GM21576 (cell line): ENCODE results near the gene FAM161A.

Experiments used
- ATAC-seq: cut with Tn5 transposase; IDR thresholded peaks from one replicate; pipeline ENCODE4 v1.9.1; 2021; ENCODE audit warnings: mild to moderate bottlenecking, moderate library complexity; ENCODE audit not compliant: unreplicated experiment

The FAM161A gene

DNA sequence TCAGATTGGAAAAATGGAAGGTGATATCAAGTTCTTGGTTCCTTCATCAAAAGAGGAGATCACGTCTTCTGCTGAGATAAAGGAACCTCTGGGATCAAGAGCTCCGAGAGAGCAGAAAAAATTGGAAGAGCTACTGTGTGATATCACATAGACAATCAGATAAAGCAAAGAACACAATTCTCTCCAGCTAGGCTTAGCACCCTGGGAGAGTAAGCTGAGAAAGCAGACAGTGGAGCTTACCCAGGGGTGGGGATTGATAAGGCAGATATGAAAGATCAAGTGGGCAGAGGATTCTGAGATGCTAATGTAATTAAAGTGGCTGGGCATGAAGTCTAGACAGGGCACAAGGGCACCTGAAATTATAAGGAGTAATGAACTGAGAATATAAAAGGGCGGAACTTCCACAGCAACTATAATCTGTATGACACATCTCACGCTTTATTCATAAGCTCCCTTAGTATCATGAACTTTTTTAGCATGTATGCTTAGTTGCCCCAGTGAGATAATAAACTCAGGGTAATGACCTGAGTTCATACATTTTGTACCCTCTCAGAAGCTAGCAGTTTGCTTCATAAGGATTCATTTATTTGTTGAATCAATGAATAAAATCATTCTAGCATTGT, 65.8 kb downstream of the FAM161A start:
- no peak for ATAC-seq

DNA sequence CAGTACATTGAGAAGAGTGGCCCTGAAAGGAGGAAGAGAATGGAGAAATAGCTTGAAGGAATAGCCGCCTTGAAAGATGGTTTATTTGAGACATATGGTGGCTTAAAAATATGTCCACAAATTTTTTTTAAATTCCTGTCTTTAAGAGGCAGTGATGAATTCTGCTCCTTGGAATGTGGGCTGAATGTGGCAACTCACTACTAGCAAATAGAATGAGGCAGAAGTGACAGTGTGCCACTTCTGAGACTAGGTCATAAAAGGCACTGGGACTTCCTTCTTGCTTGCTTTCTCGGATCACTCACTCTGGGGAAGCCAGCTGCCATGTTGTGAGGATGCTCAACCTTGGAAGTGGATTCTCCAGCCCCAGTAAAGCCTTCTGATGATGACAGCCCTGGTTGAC, 67.0 kb downstream of the FAM161A start:
- ATAC-seq = no peak

GRCh38 chr2:61785583-61785982, 68.3 kb downstream of the FAM161A start:
- no peak for ATAC-seq

- ATAC-seq = no peak
Observed at GRCh38 chr2:61784643-61785042, 69.2 kb downstream of the FAM161A start.

DNA sequence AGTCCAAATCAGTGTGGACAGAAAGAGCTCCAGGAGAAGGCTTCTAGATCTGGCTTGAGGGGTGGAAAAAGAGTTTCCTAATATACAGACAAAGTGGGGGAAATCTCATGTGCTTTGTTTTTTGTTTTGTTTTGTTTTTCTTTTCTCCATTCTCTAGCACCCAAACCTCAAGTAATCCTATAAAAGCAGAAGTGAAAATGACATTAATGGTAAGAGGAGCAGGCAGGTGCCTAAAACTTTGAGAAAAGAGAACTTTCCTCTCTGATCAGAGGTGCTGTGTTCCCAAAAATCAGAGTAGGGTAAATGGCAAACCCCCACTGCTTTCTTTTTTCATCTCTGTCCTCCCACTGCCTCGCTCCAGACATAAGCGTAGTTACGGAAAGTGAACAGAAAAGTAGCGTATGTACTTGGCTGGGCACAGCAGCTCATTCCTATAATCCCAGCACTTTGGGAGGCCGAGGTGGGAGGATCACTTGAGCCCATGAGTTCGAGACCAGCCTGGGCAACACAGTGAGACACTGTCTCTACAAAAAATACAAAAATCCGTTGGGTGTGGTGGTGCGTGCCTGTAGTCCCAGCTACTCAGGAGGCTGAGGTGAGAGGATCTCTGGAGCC, 77.8 kb downstream of the FAM161A start:
- peak; percentile 87 for ATAC-seq
